OCI-LY7 (cell line): Measurements from ENCODE around the gene WDR35. TPM values are rescaled to one million over a fixed set of nuclear protein-coding genes. Genes with fewer than 3 reads are reported as not detected.
"Not testable (repeated sequence)": the region's sequence is repeated elsewhere in the genome, so short reads cannot be mapped to it uniquely, and the experiment has no call there.

Experiments
- BruUV-seq: library from RNA; stranded (reverse); fragments of 400-500 nt; replicated peaks from 2 replicates; lab custom pipeline; 2021; lab: Mats Ljungman, UMichigan
- CTCF ChIA-PET: fragments of 300-600 bp; sonication (Branson Sonifier 250); formaldehyde crosslinking; loops from one replicate; lab custom pipeline; 2022; ENCODE audit warnings: antibody characterized with exemption; ENCODE audit not compliant: unreplicated experiment; lab: Charles Lee
- POLR2A ChIA-PET: fragments of 300-600 bp; sonication (Branson Sonifier 250); formaldehyde crosslinking; loops from one replicate; lab custom pipeline; 2022; ENCODE audit warnings: antibody characterized with exemption; lab: Charles Lee
- DNase-seq: peaks from one replicate; pipeline ENCODE4 v3.0.0-alpha.2; 2015; ENCODE audit warnings: low spot score
- H2AFZ ChIP-seq: fragments of 200-600 bp; sonication (generic), shearing (Covaris generic); 2 replicates; pipeline ENCODE4 v1.6.1; 2014; ENCODE audit warnings: mild to moderate bottlenecking, antibody characterized with exemption, low read length, moderate library complexity
- H3K27ac ChIP-seq: fragments of 200-600 bp; sonication (generic); 2 replicates; pipeline ENCODE4 v1.5.1; 2014; ENCODE audit warnings: mixed run types, low read depth, mild to moderate bottlenecking, moderate library complexity, low read length, inconsistent platforms; ENCODE audit not compliant: poor library complexity, severe bottlenecking
- H3K36me3 ChIP-seq: fragments of 200-600 bp; sonication (generic); 2 replicates; pipeline ENCODE4 v1.6.1; 2014; ENCODE audit warnings: mild to moderate bottlenecking, antibody characterized with exemption, low read length, moderate library complexity, mixed read lengths; ENCODE audit not compliant: insufficient read depth
- H3K4me1 ChIP-seq: fragments of 200-600 bp; sonication (generic); 2 replicates; pipeline ENCODE4 v1.5.1; 2014; ENCODE audit warnings: mild to moderate bottlenecking, low read length; ENCODE audit not compliant: insufficient read depth, poor library complexity, severe bottlenecking
- H3K4me2 ChIP-seq: fragments of 200-600 bp; sonication (generic); 2 replicates; pipeline ENCODE4 v1.6.1; 2014; ENCODE audit warnings: mild to moderate bottlenecking, low read length
- H3K4me3 ChIP-seq: fragments of 200-600 bp; sonication (generic); 2 replicates; pipeline ENCODE4 v1.5.1; 2014; ENCODE audit warnings: mild to moderate bottlenecking, low read depth, low read length; ENCODE audit not compliant: poor library complexity, severe bottlenecking
- H3K79me2 ChIP-seq: fragments of 200-600 bp; sonication (generic); 2 replicates; pipeline ENCODE4 v1.6.1; 2016; ENCODE audit warnings: low read depth, mild to moderate bottlenecking, low read length, moderate library complexity, mixed read lengths; ENCODE audit not compliant: insufficient read depth
- H3K9me2 ChIP-seq: fragments of 200-600 bp; sonication (generic); 2 replicates; pipeline ENCODE4 v1.6.1; 2016; ENCODE audit warnings: mild to moderate bottlenecking, low read length, mixed read lengths; ENCODE audit not compliant: insufficient read depth
- H3K9me3 ChIP-seq: fragments of 200-600 bp; sonication (generic); 2 replicates; pipeline ENCODE4 v1.6.1; 2014; ENCODE audit warnings: mild to moderate bottlenecking, mixed run types, low read length, mixed read lengths
- H4K20me1 ChIP-seq: fragments of 200-600 bp; sonication (generic); 2 replicates; pipeline ENCODE4 v1.6.1; 2014; ENCODE audit warnings: mild to moderate bottlenecking, antibody characterized with exemption, low read length, moderate library complexity, mixed read lengths; ENCODE audit not compliant: insufficient read depth
- CTCF ChIP-seq: fragments of 200-600 bp; sonication (generic); conservative IDR thresholded peaks from 2 replicates; pipeline ENCODE4 v1.5.1; 2014; ENCODE audit warnings: mild to moderate bottlenecking, antibody characterized with exemption, low read length, moderate library complexity, mixed read lengths
- EZH2phosphoT487 ChIP-seq: fragments of 200-600 bp; sonication (generic); IDR thresholded peaks from 2 replicates; pipeline ENCODE4 v1.6.1; 2018; ENCODE audit warnings: low read depth, borderline replicate concordance, mild to moderate bottlenecking, mixed run types, antibody characterized with exemption, low read length, moderate library complexity, mixed read lengths
- intact Hi-C: fragments of 100-400 bp; cut with micrococcal nuclease; formaldehyde crosslinking; loops from one replicate; pipeline ENCODE4 v1.10.0; 2022; ENCODE audit not compliant: unreplicated experiment
- total RNA-seq, 2 experiments: library from RNA; depleted of rRNA in 1 of 2; stranded (reverse); fragments of >200 nt in 1 of 2; shearing (Covaris generic) in 1 of 2; gene quantifications; 2 replicates each; pipeline ENCODE4 v1.2.3, GENCODE V29; 2014 to 2022

The WDR35 gene
- total RNA-seq, 2 experiments from 2014 or later = 0.06 to 1.5 TPM

GRCh38 chr2:19894134-19894792 lies 95.6 kb downstream of the WDR35 start:
- no peak overlapping the region for H3K4me3 ChIP-seq

GRCh38 chr2:19893520-19894133 lies 96.3 kb downstream of the WDR35 start:
- H3K4me2 ChIP-seq = no peak overlapping the region
- ChIA-PET POLR2A (no interaction called here), CTCF (no interaction called here)
- H3K9me2 ChIP-seq = no peaks in the 10 kb centered on the region
- H3K9me3 ChIP-seq = no peaks in the 10 kb centered on the region
- peaks cover 29% of the 10 kb centered on the region; the same call in 1 of the 2 replicates for H3K79me2 ChIP-seq
- no peak for DNase-seq
- H2AFZ ChIP-seq = no peak overlapping the region
- no TSS peak for BruUV-seq
- intact Hi-C loops = loop anchor here (10.0 kb wide), 1 partner anchor 931 kb away; the partner anchor contains the start of gene LDAH
- H4K20me1 ChIP-seq = 0 out of 2 replicates have a peak, but pooled peaks cover 2% of the 10 kb centered on the region
- H3K4me1 ChIP-seq = peaks cover 18% of the 10 kb centered on the region
- TF ChIP-seq EZH2phosphoT487 (no peak), CTCF (no peak)
- H3K27ac ChIP-seq = no peak overlapping the region
- peaks cover 5% of the 10 kb centered on the region; the same call in 1 of the 2 replicates for H3K36me3 ChIP-seq
- H3K4me3 ChIP-seq = no peak overlapping the region

More at GRCh38 chr2:19894134-19894792, 95.6 kb downstream of the WDR35 start:
- no TSS peak for BruUV-seq
- Histone ChIP-seq H2AFZ (no peak overlapping the region), H3K79me2 (peaks cover 35% of the 10 kb centered on the region; the same call in 1 of the 2 replicates), H3K27ac (no peak overlapping the region), H3K4me1 (peaks cover 20% of the 10 kb centered on the region), H3K4me2 (no peak overlapping the region), H3K9me2 (no peaks in the 10 kb centered on the region), H3K9me3 (no peaks in the 10 kb centered on the region), H4K20me1 (0 out of 2 replicates have a peak, but pooled peaks cover 8% of the 10 kb centered on the region), H3K36me3 (peaks cover 5% of the 10 kb centered on the region; the same call in 1 of the 2 replicates)
- intact Hi-C loops = loop anchor here (10.0 kb wide), 1 partner anchor 931 kb away; the partner anchor contains the start of gene LDAH
- POLR2A ChIA-PET = no interaction called here
- CTCF ChIA-PET = no interaction called here
- TF ChIP-seq CTCF (no peak), EZH2phosphoT487 (no peak)
- no peak for DNase-seq

GRCh38 chr2:19891971-19892370 lies 97.9 kb downstream of the WDR35 start:
- H3K9me3 ChIP-seq, H3K27ac ChIP-seq, H2AFZ ChIP-seq, CTCF ChIA-PET, H4K20me1 ChIP-seq, BruUV-seq, H3K4me2 ChIP-seq, H3K9me2 ChIP-seq, H3K4me3 ChIP-seq, H3K4me1 ChIP-seq, H3K36me3 ChIP-seq: not testable (repeated sequence)
- peaks cover 12% of the 10 kb centered on the region; the same call in 1 of the 2 replicates for H3K79me2 ChIP-seq
- intact Hi-C loops = loop anchor here (10.0 kb wide), 1 partner anchor 933 kb away; the partner anchor contains the start of gene LDAH
- POLR2A ChIA-PET = interaction anchor here (0.6 to 0.7 kb wide), 2 partner anchors 8 to 411 kb away, joined by 3 to 4 read pairs; no protein-coding TSS in a partner anchor
- DNase-seq = peak; percentile 29
